ENCODE measurements around the gene PSEN1. TPM values are rescaled to one million over a fixed set of nuclear protein-coding genes. Genes with fewer than 3 reads are reported as not detected.

The PSEN1 gene
- total and polyA plus RNA-seq, 10 donors = 15.9 to 74.7 (median 47.2) TPM

- peaks cover 0 to 5% (median 0%) of the 10 kb centered on the region in 7 donors for H3K27me3 ChIP-seq (replicated peaks in 1 of 7)
- intact Hi-C loops (cut with DNase I; ENCODE audit: low total_unique reads) = no loop called here
- H3K36me3 ChIP-seq = peaks cover 0 to 19% (median 0%) of the 10 kb centered on the region in 6 donors
- TF ChIP-seq CTCF (IDR thresholded peaks at IDR 0.05 in 8 of 11, conservative IDR thresholded peaks at IDR 0.05 in 3 of 11) (no peak), POLR2AphosphoS5 (IDR thresholded peaks at IDR 0.05) (no peak), POLR2A (IDR thresholded peaks at IDR 0.05) (no peak)
- H3K4me1 ChIP-seq = peaks cover 0 to 18% (median 10%) of the 10 kb centered on the region in 6 donors
- no peak overlapping the region for H3K4me3 ChIP-seq
- WGBS, 5 donors = 92 to 96% (median 93%) methylated on average over 23 to 30 of the region's 30 CpGs
- peak; percentile 71 for DNase-seq
- H3K9me3 ChIP-seq = no peaks in the 10 kb centered on the region
- no peak overlapping the region for H3K27ac ChIP-seq
Measured at GRCh38 chr14:73251516-73252215, 115.4 kb downstream of the PSEN1 start.

- DNase-seq = peak; percentile 69
- TF ChIP-seq POLR2A (IDR thresholded peaks at IDR 0.05) = no peak
- peak in 1 of 3 donors; percentile 6 for TF ChIP-seq POLR2AphosphoS5 (IDR thresholded peaks at IDR 0.05)
- TF ChIP-seq CTCF (IDR thresholded peaks at IDR 0.05 in 8 of 11, conservative IDR thresholded peaks at IDR 0.05 in 3 of 11) = no peak
- Histone ChIP-seq H3K4me1 (peaks cover 0 to 10% (median 4%) of the 10 kb centered on the region in 6 donors), H3K36me3 (peaks cover 0 to 19% (median 0%) of the 10 kb centered on the region in 6 donors), H3K9me3 (no peaks in the 10 kb centered on the region), H3K4me3 (no peak overlapping the region), H3K27me3 (replicated peaks in 1 of 7) (no peaks in the 10 kb centered on the region), H3K27ac (no peak overlapping the region)
- intact Hi-C loops (cut with DNase I; ENCODE audit: low total_unique reads) = no loop called here
- 83 to 92% (median 87%) methylated on average over 15 to 29 of the region's 29 CpGs for WGBS, 5 donors
Measured at GRCh38 chr14:73252491-73253322, 116.4 kb downstream of the PSEN1 start.

- H3K36me3 ChIP-seq = peaks cover 0 to 19% (median 0%) of the 10 kb centered on the region in 6 donors
- no peaks in the 10 kb centered on the region for H3K27me3 ChIP-seq (replicated peaks in 1 of 7)
- H3K27ac ChIP-seq = no peak overlapping the region
- peaks cover 0 to 8% (median 4%) of the 10 kb centered on the region in 6 donors for H3K4me1 ChIP-seq
- intact Hi-C loops (cut with DNase I; ENCODE audit: low total_unique reads) = no loop called here
- peak; percentile 30 for DNase-seq
- no peaks in the 10 kb centered on the region for H3K9me3 ChIP-seq
- H3K4me3 ChIP-seq = no peak overlapping the region
- 83 to 95% (median 92%) methylated on average over 8 to 10 of the region's 10 CpGs for WGBS, 5 donors
- TF ChIP-seq CTCF (IDR thresholded peaks at IDR 0.05 in 8 of 11, conservative IDR thresholded peaks at IDR 0.05 in 3 of 11) (no peak), POLR2AphosphoS5 (IDR thresholded peaks at IDR 0.05) (no peak), POLR2A (IDR thresholded peaks at IDR 0.05) (no peak)
Measured at GRCh38 chr14:73253323-73253610, 117.0 kb downstream of the PSEN1 start.

- no peaks in the 10 kb centered on the region for H3K27me3 ChIP-seq (replicated peaks in 1 of 7)
- H3K9me3 ChIP-seq = no peaks in the 10 kb centered on the region
- intact Hi-C loops (cut with DNase I; ENCODE audit: low total_unique reads) = no loop called here
- TF ChIP-seq POLR2AphosphoS5 (IDR thresholded peaks at IDR 0.05) (no peak), POLR2A (IDR thresholded peaks at IDR 0.05) (no peak), CTCF (IDR thresholded peaks at IDR 0.05 in 8 of 11, conservative IDR thresholded peaks at IDR 0.05 in 3 of 11) (no peak)
- DNase-seq = no peak
- H3K27ac ChIP-seq = no peak overlapping the region
- no peak overlapping the region for H3K4me3 ChIP-seq
- H3K4me1 ChIP-seq = peaks cover 0 to 4% (median 1%) of the 10 kb centered on the region in 6 donors
- WGBS, 5 donors = 91 to 94% (median 93%) methylated on average over 2 to 12 of the region's 12 CpGs
- H3K36me3 ChIP-seq = peaks cover 0 to 19% (median 0%) of the 10 kb centered on the region in 6 donors
Measured at GRCh38 chr14:73253721-73254120, 117.4 kb downstream of the PSEN1 start.
